Activated CD8-positive, alpha-beta memory T cell treated with anti-CD3 and anti-CD28 coated beads, Interleukin-2, amount 50 U/mL, for 4 hours (primary cell): ENCODE results near the gene OPCML.
"Not testable (repeated sequence)": the region's sequence is repeated elsewhere in the genome, so short reads cannot be mapped to it uniquely, and the experiment has no call there.

Experiments used
- DNase-seq: peaks from one replicate; pipeline ENCODE4 v3.0.0-alpha.2; 2020

Gene OPCML

DNA sequence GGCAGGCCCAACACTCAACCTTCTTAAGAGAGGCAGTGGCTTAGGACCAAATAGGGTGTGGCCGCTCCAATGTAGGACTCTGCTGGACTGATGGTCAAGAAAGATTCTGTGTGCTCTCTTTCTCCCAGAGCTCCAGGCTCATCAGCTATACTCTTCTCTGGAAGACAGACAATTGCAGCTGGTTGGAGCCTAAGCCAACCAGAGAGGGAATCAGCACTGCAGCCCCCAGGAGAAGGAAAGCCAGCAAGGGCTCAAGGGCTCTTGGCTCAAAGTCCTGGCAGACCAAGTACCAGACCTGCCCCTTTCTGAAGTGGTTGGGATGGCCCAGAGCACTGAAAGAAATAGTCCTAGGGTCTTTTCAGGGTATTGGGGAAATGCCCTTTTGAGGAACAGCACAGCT, 1084.5 kb downstream of the OPCML start:
- no peak for DNase-seq

DNA sequence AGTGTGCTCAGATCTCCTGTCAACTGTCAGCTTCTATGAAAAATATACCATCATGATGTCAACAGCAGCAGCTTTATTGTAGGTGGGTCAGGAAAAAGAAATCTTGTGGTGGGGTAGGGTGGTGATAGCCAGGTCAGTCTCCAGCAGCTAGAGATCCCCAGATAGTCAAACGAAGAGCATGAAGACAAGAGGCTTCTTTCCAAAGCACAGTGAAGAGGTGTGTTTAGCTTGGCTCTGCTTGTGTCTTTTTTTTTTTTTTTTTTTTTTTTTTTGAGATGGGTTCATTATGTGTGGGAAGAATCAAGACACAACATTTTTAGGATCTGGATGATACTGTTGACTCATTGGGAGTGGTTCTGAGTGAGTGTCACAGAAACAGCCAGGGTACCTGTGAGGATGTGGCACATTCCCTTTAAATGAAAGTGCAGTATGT, 1086.4 kb downstream of the OPCML start:
- DNase-seq = no peak

DNA sequence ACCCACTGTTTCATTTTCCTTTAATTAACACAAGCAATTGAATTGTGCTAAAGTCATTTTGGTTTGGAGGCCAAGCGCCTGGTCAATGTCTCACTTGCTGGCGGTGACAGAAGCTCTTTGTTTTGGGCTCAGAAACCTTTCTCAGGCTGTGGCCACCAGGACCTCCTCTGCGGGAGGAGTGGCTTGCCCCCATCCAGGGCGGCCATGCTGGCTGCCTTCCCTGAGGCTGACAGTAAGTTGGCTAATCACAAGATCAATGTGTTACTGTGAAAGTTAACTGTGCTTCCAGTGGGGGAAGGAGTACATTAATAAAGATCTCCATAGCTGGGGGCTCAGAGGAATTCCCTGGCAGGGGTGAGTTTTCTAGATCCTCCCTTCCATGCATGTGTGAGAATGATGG, 1087.4 kb downstream of the OPCML start:
- DNase-seq = no peak

DNA sequence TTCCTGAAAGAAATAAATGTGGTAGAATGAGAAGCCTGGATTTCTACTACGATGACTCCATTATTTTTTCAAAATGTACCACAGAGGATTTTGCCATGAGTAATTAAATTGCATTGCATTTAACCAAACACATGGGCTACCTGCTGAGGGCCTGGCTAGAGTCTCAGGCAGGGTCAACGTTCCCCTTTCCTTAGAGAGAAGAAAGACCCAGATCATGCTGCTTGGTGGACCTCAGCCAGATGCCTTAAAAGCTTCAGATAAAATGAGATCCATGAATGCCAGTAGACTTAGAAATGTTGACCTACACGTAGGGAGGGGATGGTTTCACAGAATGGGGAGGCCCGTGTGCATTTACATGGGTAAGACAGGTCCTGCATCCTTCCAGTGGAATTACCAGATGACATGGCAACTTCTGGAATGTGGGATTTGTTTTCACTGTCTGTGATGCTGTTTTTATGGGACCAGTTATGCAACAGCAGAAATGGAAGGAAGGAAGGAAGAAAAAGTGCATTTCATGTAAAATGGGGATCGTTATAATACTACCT, 1092.5 kb downstream of the OPCML start:
- no peak for DNase-seq

DNA sequence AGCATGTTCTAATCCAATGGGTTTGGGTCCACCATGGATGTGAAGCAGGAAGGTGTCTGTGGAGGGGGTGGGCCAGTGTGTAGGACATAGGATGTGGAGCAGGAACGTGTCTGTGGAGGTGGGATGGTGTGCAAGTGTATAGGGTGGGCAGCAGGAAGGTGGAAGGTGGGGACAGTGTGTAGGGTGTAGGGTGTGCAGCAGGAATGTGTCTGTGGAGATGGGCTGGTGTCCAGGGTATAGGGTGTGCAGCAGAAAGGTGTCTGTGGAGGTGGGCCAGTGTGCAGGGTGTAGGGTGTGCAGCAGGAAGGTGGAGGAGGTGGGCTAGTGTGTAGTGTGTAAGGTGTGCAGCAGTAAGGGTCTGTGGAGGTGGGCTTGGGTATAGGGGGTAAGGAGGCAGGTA, 1093.9 kb downstream of the OPCML start:
- no peak for DNase-seq

DNA sequence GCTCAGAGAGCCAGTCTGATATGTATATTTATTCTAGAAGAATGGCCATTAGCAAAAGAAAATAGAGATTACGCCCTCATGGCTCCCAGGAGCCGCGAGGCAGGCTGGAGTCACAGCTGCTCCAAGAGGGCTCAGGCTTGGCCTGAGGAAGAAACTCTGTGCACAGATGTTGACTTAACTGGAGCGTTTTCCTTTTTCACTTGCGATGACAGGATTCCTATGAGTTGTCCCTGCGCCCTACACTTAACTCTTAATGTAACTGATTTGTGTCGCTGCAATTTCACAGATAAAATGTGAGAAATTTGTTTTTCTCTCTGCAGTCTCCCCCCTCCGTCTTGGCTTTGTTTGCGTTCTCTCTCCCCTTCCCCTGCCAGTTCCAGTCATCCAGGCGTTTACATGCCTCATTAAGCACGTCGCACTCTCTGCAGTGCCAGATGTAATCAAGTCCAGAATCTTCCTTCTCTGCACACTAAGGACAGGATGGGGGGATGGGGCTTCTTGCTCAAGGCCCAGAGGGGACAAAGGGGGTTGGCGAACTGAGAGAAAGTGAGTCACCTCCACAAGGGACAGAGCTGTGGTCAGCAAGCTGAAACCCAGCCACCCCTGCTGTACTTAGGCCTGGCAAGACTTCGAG, 1101.8 kb downstream of the OPCML start:
- DNase-seq = no peak

DNA sequence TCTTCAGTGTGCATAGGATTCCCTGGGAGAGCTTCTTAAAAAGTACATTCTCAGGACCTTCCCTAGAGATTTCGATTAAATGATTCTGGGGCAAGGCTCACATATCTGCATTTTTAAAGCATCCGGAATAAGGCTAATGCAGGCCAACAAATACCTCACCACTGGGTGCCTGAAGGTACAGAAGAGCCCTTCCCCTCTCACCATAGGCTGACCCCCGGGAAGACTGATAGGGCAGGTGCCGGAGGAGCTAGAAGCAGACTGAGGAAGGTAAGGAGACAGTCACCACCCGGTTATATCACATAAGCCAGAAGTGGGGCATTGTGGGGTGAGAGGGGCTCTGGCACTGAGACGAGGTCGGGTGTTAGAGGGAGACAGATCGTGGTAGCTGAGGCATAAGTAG, 1102.6 kb downstream of the OPCML start:
- no peak for DNase-seq

DNA sequence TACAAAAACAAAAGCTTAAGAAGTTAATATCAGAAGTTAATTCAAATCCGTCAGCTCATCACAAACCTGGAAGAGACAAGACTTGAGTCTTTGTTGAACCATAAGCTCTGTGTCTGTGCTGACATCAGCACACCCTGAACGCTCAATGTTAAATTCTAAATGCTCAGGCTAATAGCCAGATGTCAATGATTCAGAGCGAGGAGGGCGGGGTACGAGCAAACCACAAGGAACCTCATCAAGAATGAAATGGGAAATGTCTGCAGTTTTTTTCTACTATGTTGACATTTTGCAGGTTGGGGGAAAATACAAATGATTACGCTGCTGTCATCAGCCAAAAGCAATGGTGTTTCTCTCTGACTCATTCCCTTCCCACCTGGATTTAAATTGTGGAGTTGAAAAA, 1104.7 kb downstream of the OPCML start:
- no peak for DNase-seq

DNA sequence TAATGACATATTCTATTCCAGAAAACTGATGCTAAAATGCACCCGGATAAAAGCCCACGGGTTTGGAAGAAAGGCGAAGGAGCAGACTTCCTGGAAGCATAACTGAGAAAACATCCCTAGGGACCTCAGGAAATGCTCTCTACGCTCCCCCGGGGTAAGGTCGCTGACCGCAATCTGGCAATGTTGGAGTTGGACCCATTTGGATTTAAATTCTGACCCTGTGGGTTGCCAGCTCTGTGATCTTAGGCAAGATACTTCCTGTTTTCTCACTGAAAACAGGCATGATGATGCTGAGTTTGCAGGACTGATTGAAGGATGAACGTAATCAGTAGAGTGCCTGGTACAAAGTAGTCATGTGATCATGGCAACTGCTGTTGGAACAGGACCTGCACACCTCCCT, 1107.9 kb downstream of the OPCML start:
- no peak for DNase-seq

DNA sequence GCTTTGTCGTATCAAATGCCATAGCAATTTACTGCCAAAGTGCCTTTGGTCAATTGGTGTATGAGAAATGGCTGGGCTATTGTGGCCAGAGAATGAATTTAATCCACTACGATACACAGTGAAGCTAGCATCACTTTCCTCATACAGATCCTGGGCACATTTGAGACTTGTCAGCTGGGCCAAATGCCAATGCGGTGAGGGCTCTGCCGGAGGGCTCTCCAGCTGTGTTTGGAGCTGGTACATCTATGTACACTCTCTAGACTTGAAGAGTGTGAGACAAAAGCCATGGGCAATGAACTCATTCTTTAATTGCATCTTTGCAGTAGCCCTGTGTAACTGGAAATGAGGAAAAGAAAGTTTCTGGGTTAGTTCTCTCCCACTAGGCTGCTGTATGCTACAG, 1109.0 kb downstream of the OPCML start:
- no peak for DNase-seq

DNA sequence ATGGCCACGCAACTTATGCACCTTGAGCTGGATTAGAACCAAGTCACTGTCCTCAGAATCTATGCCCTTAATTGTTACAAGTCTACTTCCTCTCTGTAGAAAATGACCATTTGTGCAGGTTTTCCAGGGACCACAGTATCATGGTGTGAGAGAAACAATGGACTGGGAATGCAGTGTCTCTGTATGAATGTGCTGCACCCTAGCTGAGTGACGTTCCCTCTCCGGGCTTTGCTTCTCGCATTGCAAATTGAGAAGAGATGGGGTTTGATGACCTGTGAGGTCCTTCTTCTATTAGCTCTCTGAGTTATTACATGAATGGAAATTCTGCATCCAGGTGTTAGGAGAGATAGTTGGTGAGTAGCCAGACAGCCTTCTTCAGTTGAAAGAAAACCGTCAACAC, 1109.6 kb downstream of the OPCML start:
- no peak for DNase-seq

DNA sequence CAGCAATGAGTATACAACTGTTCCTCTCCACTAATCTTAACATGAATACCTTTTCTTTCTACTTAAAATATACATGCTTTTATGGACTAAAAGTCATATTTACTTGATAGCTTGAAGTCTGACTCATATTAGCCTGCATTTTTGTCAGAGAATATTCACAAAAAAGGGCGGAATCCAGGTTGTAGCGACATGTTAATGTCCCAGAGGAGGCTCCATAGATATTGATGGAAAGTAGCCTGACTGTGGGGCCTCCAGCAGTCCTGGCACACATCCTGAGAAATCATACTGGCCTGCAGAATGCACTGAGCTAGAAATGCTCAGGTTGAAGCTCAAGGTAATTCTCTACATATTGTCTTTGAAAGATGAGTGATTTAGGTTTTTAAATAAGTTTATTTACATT, 1110.7 kb downstream of the OPCML start:
- DNase-seq = no peak

DNA sequence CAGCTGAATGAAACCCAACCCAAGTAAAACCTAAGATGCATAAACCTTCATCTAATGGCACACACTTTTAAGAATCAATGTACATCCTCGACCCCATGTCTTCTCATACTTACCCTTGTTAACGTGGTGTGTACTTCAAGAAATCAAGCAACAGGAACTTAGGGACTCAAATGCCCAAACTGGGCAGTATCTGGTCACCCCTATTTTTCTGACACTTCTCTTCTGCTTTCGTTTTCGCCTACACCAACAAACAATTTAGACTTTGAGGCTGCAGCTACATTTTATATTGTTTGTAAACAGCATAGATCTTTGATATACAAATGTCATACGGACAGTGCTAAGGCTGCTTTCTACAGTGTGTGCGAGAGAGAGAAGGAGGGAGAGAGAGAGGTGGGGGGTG, 1117.8 kb downstream of the OPCML start:
- DNase-seq = no peak

DNA sequence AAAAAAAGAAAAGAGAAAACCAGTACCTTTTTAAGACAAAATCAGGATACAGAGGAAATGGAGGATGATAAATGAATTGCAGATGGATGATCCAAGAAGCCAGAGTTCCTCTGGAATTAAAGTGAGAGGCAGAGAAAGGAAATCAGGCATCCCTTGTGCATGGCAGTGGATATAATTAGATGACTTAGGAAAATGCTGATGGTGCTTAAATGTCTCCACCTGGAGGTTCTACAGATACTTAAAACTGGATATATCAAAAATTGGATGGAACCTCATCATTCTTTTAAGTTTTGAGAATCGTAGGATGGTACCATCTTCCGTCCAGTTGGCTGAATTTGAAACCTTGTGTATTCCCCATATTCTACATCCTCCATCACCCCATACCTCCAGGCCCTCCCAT, 1121.9 kb downstream of the OPCML start:
- no peak for DNase-seq

DNA sequence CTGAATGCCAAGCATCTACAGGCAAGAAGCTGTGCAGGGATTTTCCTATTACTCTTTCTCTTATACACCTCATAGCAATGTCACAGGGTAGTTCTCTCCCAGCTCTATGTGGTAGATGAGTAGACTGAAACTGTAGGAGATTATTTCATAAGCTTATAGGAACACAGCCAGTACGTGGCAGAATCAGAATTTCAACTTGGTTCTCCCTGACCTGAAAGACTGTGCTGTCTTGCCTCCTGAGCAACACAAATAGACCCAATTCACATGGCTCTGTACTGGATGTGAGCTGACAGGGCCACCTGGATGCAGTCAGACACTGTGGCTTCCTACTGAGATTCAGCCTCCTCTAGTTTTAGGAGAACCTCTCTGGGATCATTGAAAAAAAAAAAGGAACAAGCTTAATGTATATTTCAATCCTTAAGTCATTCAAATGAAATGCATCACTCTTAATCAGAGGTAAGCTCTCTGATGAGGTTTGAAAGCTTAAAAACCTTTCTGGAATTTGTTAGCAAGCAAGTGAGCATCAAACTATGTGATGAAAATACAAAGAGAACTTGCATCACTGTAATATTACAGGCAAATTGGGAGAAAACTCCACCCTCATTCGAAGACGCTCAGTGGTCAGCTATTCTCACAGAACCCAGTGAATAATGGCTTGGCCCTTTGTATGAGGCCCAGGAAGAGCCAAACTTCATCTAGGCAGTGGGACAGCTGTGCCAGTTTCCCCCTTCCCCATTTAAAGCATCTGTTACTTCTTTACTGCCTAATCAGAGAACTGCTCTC, 1122.5 kb downstream of the OPCML start:
- DNase-seq = no peak

DNA sequence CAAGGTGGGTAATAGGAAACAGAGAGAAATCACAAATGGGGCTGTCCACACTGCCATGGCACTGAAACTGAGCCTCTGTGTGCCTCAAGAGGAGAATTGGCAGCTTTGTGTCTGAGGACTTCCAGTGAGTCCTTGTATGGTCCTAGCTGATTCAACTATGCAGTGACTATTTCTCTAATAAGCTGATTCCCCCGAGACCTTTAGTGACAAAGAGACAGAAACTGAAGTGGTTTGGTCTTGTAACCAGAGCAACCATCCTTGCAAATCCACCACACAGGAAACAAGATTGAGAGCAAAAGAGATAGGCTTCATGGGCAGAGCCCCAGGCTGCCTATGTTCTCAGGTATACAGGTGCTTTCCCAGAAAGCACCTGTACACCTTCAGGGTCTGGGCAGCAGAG, 1123.4 kb downstream of the OPCML start:
- DNase-seq = no peak

DNA sequence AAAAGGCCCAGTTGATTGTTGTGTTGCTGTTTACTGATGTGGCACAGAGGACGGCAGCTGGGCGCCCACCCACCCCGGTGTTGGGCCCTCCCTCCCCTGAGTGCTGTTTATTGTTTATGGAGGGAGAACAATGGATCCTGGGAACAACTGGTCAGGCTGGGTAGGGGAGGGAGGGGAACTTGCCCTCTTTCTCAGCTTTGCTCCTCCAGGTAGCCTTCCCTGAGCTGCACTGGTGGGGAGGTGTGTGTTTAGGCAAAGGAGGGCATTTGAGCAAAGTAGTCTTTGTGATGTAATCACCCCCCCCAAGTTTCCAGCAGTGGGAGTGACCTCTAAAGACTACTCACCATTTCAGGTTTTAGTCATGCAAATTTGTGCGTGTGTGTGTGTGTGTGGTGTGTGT, 1126.6 kb downstream of the OPCML start:
- DNase-seq = no peak

DNA sequence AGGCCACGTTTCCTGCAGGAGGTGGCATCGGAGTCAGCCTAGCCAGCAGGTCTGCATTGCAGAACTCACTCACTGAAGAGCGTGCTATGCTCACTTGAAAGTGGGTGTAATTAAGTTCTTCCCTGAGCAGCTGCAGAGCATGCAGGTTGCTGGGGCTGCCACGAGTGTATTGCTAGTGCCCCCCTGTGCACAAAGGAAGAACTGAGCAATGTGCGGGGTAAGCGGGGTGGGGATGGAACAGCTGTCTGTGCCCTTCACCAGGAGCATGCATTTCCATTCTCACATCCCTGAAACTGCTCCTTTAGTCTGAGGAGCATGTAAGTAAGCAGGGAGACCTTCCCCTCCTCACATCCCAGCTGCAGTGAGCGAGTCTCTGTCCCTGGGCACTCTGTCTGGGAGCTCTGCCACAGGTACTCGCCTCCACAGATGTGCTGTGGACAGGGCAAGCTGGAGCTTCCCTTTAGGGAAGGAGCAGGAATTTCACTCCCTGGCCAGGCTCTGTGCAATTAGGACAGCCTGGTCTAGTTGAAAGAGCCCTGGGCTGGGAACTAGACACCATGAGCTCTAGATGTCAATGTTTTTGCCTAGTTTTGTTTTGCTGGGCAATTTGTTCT, 1130.1 kb downstream of the OPCML start:
- DNase-seq = no peak

DNA sequence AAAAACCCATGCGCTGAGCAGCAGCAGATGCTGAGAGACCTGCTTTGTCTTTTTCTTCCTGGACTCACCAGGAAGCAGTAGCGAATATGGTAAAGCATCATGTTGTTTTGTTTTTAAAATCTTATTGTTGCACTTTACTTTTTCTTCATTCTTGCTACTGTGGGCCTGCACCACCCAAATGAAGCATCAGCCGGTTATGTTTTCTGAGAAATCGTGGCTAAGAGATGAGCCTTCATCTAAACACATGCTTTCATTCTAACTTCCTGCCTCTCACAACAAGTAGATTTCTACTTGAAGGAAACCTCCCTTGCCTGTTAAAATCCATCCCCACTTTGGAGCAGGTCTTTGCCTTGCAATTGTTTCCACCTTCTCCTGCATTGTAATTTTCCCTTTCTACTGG, 1136.0 kb downstream of the OPCML start:
- no peak for DNase-seq

DNA sequence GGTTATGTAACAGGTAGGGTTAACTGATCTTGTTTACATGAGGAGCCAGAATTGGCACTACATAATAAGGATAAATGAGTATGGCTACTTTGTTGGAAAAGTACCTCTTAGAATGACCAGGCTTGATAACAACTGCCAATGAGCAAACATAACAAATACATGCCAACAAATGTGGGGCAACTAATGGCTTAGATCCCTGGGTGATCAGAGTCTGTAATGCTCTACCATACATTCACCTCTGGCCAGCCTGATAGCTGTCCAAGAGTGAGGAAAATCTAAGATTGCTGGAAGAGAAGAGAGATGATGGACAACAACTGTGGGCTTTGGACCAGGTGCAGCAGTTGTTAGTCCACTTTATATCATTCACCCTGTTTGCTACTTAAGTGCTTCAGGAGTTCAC, 1136.9 kb downstream of the OPCML start:
- DNase-seq = no peak

DNA sequence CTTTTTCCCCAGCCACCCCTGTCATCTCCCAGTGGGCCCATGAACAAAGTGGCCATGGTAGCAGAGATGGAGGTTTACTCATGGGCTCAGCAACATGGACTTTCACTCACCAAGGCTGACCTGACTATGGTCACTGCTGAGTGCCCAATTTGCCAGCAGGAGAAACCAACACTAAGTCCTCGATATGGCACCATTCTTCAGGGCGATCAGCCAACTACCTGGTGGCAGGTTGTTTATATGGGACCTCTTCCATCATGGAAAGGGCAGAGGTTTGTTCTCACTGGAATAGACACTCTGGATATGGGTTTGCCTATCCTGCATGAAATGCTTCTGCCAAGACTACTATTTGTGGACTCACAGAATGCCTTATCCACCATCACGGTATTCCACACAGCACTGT, 1152.8 kb downstream of the OPCML start:
- DNase-seq = no peak

DNA sequence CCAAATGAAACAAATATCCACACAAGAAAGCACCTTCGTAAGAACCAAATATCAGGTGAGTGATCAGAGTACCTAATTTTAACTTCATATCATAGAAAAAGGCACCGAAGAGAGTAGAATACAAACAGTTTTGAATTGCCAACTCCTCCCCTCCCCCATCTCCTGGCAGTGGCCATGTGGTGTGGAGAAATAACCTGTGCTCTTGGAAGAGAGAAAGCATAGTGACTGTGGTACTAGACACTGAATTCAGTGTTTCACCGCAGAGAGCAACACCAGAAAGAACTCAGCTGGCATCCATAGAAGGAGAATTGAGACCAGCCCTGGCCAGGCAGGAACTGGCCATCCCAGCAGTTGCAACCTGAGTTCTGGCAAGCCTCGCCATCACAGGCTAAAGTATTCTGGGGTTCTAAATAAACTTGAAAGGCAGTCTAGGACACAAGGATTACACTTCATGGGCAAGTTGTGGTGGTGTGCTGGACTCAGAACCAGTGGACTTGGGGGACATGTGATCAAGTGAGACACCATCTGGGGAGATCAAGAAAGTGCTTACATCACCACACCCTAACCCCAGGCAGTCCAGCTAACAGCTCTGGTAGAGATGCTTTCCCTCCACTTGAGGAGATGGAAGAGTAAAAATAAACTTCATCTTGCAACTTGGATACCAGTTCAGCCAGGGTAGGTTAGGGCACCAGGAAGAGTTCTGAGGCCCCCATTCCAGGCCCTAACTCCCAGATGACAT, 1158.7 kb downstream of the OPCML start:
- no peak for DNase-seq

DNA sequence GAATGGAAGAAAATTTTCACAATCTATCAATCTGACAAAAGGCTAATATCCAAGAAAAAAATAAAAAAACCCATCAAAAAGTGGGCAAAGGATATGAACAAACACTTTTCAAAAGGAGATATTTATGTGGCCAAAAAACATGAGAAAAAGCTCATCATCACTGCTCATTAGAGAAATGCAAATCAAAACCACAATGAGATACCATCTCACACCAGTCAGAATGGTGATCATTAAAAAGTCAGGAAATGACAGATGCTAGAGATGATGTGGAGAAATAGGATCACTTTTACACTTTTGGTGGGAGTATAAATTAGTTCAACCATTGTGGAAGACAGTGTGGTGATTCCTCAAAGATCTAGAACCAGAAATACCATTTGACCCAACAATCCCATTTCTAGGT, 1162.2 kb downstream of the OPCML start:
- not testable (repeated sequence) for DNase-seq
